K562 (cell line): ENCODE data around the gene PIK3R2. TPM values are rescaled to one million over a fixed set of nuclear protein-coding genes. Genes with fewer than 3 reads are reported as not detected.

ENCODE experiments used
- ATAC-seq: fragments of 200-7000 bp; cut with Tn5 transposase; 3 replicates; pipeline ENCODE4 v1.9.1; 2020; ENCODE audit warnings: moderate library complexity
- BruUV-seq: library from RNA; stranded (reverse); fragments of 400-500 nt; replicated peaks from 2 replicates; lab custom pipeline; 2021; lab: Mats Ljungman, UMichigan
- CTCF ChIA-PET: fragments of 300-600 bp; formaldehyde crosslinking; extraction: SDS; loops from one replicate; lab custom pipeline; 2021; ENCODE audit warnings: low intra/inter-chr PET ratio; lab: Yijun Ruan, JAX
- POLR2A ChIA-PET: fragments of 300-600, 350-650 bp; sonication (Branson Sonifier 250); formaldehyde crosslinking; extraction: SDS; loops from one replicate; lab custom pipeline; 2021; ENCODE audit warnings: antibody characterized with exemption, inconsistent platforms; lab: Yijun Ruan, JAX
- DNase-seq, 4 experiments: peaks; one replicate each; pipeline versions ENCODE4 v3.0.0 to v3.0.0-alpha.2; 2011 to 2018; ENCODE audit warnings: low spot score in 3 of 4, mixed read lengths in 3 of 4; ENCODE audit errors: extremely low read depth in 1 of 4
- FAIRE-seq: peaks from 2 replicates; lab custom pipeline; 2011; peaks lifted over from hg19 to GRCh38; lab: Jason Lieb, UNC
- H2AFZ ChIP-seq: 2 replicates; pipeline ENCODE4 v1.6.0; 2011; ENCODE audit warnings: low read depth, low read length, control low read depth, inconsistent platforms
- H3K27ac ChIP-seq: fragments of 200-600 bp; 3 replicates; pipeline ENCODE4 v1.8.0; 2011; ENCODE audit warnings: low read depth, mild to moderate bottlenecking, control low read depth, inconsistent platforms, low read length, moderate library complexity, mixed read lengths; ENCODE audit errors: extremely low read depth
- H3K27me3 ChIP-seq, 2 experiments: fragments of 300-600 bp in 1 of 2; 2 replicates in 1 of 2; 3 replicates in 1 of 2; pipeline versions ENCODE4 v1.6.0 to v1.8.0; 2011; ENCODE audit warnings: inconsistent platforms in 2 of 2, low read length in 2 of 2, mild to moderate bottlenecking in 1 of 2, mixed read lengths in 1 of 2, moderate library complexity in 1 of 2; ENCODE audit not compliant: control insufficient read depth in 2 of 2, insufficient read depth in 2 of 2
- H3K36me3 ChIP-seq: fragments of 300-600 bp; 3 replicates; pipeline ENCODE4 v1.8.0; 2011; ENCODE audit warnings: mild to moderate bottlenecking, low read length, inconsistent platforms; ENCODE audit not compliant: control insufficient read depth, insufficient read depth
- H3K4me1 ChIP-seq, 2 experiments: fragments of 200-600 bp in 1 of 2; replicated peaks in 1 of 2; 2 replicates in 1 of 2; 3 replicates in 1 of 2; pipeline versions ENCODE4 v1.5.1 to v1.8.0; 2011; ENCODE audit warnings: inconsistent platforms in 2 of 2, low read length in 2 of 2, mild to moderate bottlenecking in 1 of 2, mixed read lengths in 1 of 2, moderate library complexity in 1 of 2; ENCODE audit not compliant: control insufficient read depth in 2 of 2, insufficient read depth in 2 of 2
- H3K4me2 ChIP-seq: 2 replicates; pipeline ENCODE4 v1.6.1; 2011; ENCODE audit warnings: low read length, control low read depth, inconsistent platforms, mixed read lengths; ENCODE audit not compliant: insufficient read depth
- H3K4me3 ChIP-seq: fragments of 200-600 bp; sonication (generic), shearing (Covaris generic); 2 replicates; pipeline ENCODE4 v1.5.1; 2016; ENCODE audit warnings: control low read depth, inconsistent platforms
- H3K79me2 ChIP-seq: fragments of 200-600 bp; 3 replicates; pipeline ENCODE4 v1.8.0; 2011; ENCODE audit warnings: low read length, inconsistent platforms; ENCODE audit not compliant: control insufficient read depth, insufficient read depth
- H3K9ac ChIP-seq, 2 experiments: 2 replicates each; pipeline versions ENCODE4 v1.6.0 to v1.6.1; 2011; ENCODE audit warnings: low read depth in 2 of 2, low read length in 2 of 2, control low read depth in 1 of 2, inconsistent platforms in 1 of 2, mild to moderate bottlenecking in 1 of 2, mixed read lengths in 1 of 2; ENCODE audit not compliant: insufficient read depth in 1 of 2
- H3K9me1 ChIP-seq: one replicate; pipeline ENCODE4 v1.6.0; 2011; ENCODE audit warnings: inconsistent platforms, mild to moderate bottlenecking, low read length, moderate library complexity; ENCODE audit not compliant: control insufficient read depth, insufficient read depth
- H3K9me3 ChIP-seq: replicated peaks from 2 replicates; pipeline ENCODE4 v1.5.1; 2011; ENCODE audit warnings: low read depth, low read length, inconsistent platforms; ENCODE audit not compliant: control insufficient read depth, insufficient read depth
- H4K20me1 ChIP-seq: replicated peaks from 2 replicates; pipeline ENCODE4 v1.6.1; 2011; ENCODE audit warnings: low read length, inconsistent platforms, mixed read lengths; ENCODE audit not compliant: control insufficient read depth, insufficient read depth
- ADNP ChIP-seq: fragments of 200-800 bp; sonication (Bioruptor generic); IDR thresholded peaks from 2 replicates; pipeline ENCODE4 v1.6.1; 2016; ENCODE audit warnings: missing genetic modification characterization, missing compliant biosample characterization
- BCOR ChIP-seq: fragments of 450-650 bp; IDR thresholded peaks from 2 replicates; pipeline ENCODE4 v1.6.1; 2016
- DACH1 ChIP-seq: fragments of 450-650 bp; IDR thresholded peaks from 2 replicates; pipeline ENCODE4 v1.6.1; 2018; ENCODE audit not compliant: partially characterized antibody
- HDGF ChIP-seq: fragments of 450-650 bp; IDR thresholded peaks from 2 replicates; pipeline ENCODE4 v1.6.1; 2016
- KDM1A ChIP-seq, 2 experiments: fragments of 450-650 bp; IDR thresholded peaks; 2 replicates each; pipeline ENCODE4 v1.6.1; 2016; ENCODE audit warnings: mild to moderate bottlenecking in 2 of 2
- KLF1 ChIP-seq: fragments of 450-650 bp; IDR thresholded peaks from 2 replicates; pipeline ENCODE4 v1.6.1; 2016; ENCODE audit warnings: missing genetic modification characterization, missing compliant biosample characterization
- MTF1 ChIP-seq: fragments of 250-450 bp; sonication (Bioruptor Pico); IDR thresholded peaks from 2 replicates; pipeline ENCODE4 v1.9.0; 2021; ENCODE audit warnings: moderate library complexity, mild to moderate bottlenecking, inconsistent platforms, borderline replicate concordance
- PRPF4 ChIP-seq: fragments of 200-400 bp; formaldehyde crosslinking; IDR thresholded peaks from one replicate; pipeline ENCODE4 v1.6.1; 2017; ENCODE audit warnings: low read length, low read depth, mild to moderate bottlenecking; ENCODE audit not compliant: insufficient read depth, poor library complexity, severe bottlenecking
- RBM25 ChIP-seq: fragments of 200-400 bp; formaldehyde crosslinking; IDR thresholded peaks from 2 replicates; pipeline ENCODE4 v1.6.1; 2018; ENCODE audit warnings: low read length, low read depth, moderate library complexity; ENCODE audit not compliant: severe bottlenecking
- SP1 ChIP-seq: sonication (generic); formaldehyde crosslinking; IDR thresholded peaks from 2 replicates; pipeline ENCODE4 v1.8.1; 2022; ENCODE audit warnings: mild to moderate bottlenecking, missing genetic modification reagents
- SP2 ChIP-seq: IDR thresholded peaks from 2 replicates; pipeline ENCODE4 v1.6.1; 2011; ENCODE audit warnings: mild to moderate bottlenecking, low read depth, low read length, moderate library complexity; ENCODE audit not compliant: poor library complexity, severe bottlenecking; ENCODE audit errors: extremely low read depth
- ZKSCAN8 ChIP-seq: fragments of 200-800 bp; sonication (Bioruptor generic); IDR thresholded peaks from 2 replicates; pipeline ENCODE4 v1.6.1; 2016; ENCODE audit warnings: missing genetic modification characterization, missing compliant biosample characterization
- ZNF707 ChIP-seq: fragments of 250-450 bp; sonication (Bioruptor Pico); conservative IDR thresholded peaks from 2 replicates; pipeline ENCODE4 v1.8.0; 2022; ENCODE audit warnings: inconsistent platforms, mild to moderate bottlenecking, moderate library complexity
- WGBS: fragments of 100-300 bp; shearing (Covaris generic); methylation state at CpG from one replicate; pipeline ENCODE4 v1.1.6; 2016; ENCODE audit warnings: low coverage, mixed read lengths; ENCODE audit not compliant: insufficient coverage; ENCODE audit errors: missing lambda C conversion rate; 5-methylcytosine and 5-hydroxymethylcytosine counted together
- in situ Hi-C: fragments of 300-500 bp; cut with MboI; formaldehyde crosslinking; loops from 4 replicates; pipeline ENCODE4 v1.15.0; 2018; ENCODE audit warnings: inconsistent platforms, mixed read lengths
- intact Hi-C: fragments of 100-400 bp; cut with micrococcal nuclease; formaldehyde crosslinking; loops from 2 replicates; pipeline ENCODE4 v1.14.2; 2022
- polyA plus RNA-seq, 8 experiments: library from polyadenylated mRNA; depleted of rRNA in 4 of 8; stranded (reverse) in 5 of 8; unstranded in 3 of 8; fragments of >200 nt; fragmentation: Nextera tagmentation in 2 of 8; fragmentation: Illumina TruSeq in 1 of 8; extraction: Ambion mirVana in 2 of 8; extraction: Trizol in 1 of 8; gene quantifications; 2 replicates each; pipeline versions ENCODE4 v1.2.1 to v1.2.3, GENCODE V29; 2011 to 2014; ENCODE audit warnings: inconsistent platforms in 1 of 8, missing spikeins in 1 of 8
- total RNA-seq, 7 experiments: library from RNA; depleted of rRNA in 6 of 7; stranded (reverse); fragments of >200 nt in 6 of 7; fragmentation: Illumina TruSeq in 2 of 7; extraction: Trizol in 2 of 7; gene quantifications; 2 replicates each; pipeline versions ENCODE4 v1.2.1 to v1.2.3, GENCODE V29; 2011 to 2021; ENCODE audit warnings: low replicate concordance in 1 of 7

Gene PIK3R2
- total and polyA plus RNA-seq, 9 of the 15 experiments (the other 6 are each of a cell fraction or from before 2014, with no cell fraction given), result 0.39 to 37.9 (median 5.3) TPM

- TF ChIP-seq ZNF707 (no peak), HDGF (peak; percentile 75; the same call in 1 of the 2 replicates), SP1 (CRISPR knock-in tag) (no peak), PRPF4 (no peak), SP2 (no peak), KLF1 (tag) (no peak), ZKSCAN8 (CRISPR knock-in tag) (0 out of 2 replicates have a peak, but pooled peaks have one; percentile 77)
These were observed 8.7 kb downstream of the PIK3R2 start (continued) for GRCh38 chr19:18161636-18162002.

GRCh38 chr19:18164072-18164471 lies 11.1 kb downstream of the PIK3R2 start:
- intact Hi-C loops, result loop anchor here (10.0 kb wide), 1 partner anchor 159 kb away; the partner anchor contains the start of gene ARRDC2
- Histone ChIP-seq H2AFZ (no peak overlapping the region), H3K4me3 (no peak overlapping the region), H3K9me3 (no peaks in the 10 kb centered on the region), H3K9ac (no peak overlapping the region), H3K4me2 (no peak overlapping the region), H4K20me1 (peaks cover 8% of the 10 kb centered on the region; the same call in 1 of the 2 replicates), H3K36me3 (peaks cover 79% of the 10 kb centered on the region; the same call in 2 of the 3 replicates), H3K27ac (no peak overlapping the region), H3K9me1 (peaks cover 3% of the 10 kb centered on the region), H3K27me3 (no peaks in the 10 kb centered on the region), H3K79me2 (peaks cover 17% of the 10 kb centered on the region), H3K4me1 (peaks cover 14 to 31% of the 10 kb centered on the region in 2 experiments)
- no TSS peak for BruUV-seq
- no peak for FAIRE-seq
- 96% methylated on average over 7 of the region's 7 CpGs for WGBS
- no peak for DNase-seq
- TF ChIP-seq KDM1A (IDR thresholded peaks at IDR 0.05) (0 out of 4 replicates have a peak, but pooled peaks of 1 of the 2 experiments have one; percentile 19), DACH1 (no peak), BCOR (peak; percentile 76), ADNP (tag) (0 out of 2 replicates have a peak, but pooled peaks have one; percentile 42), RBM25 (peak; percentile 88), MTF1 (no peak)
- POLR2A ChIA-PET, result interaction anchor here (0.7 to 1.8 kb wide), 2 partner anchors 10 to 151 kb away, joined by 3 to 6 read pairs; partner anchors contain the start of gene IFI30
- CTCF ChIA-PET, result no interaction called here
- in situ Hi-C loops, result loop anchor here (10.0 kb wide), 1 partner anchor 159 kb away; the partner anchor contains the start of gene ARRDC2
- no peak for ATAC-seq
